ENCODE results near the gene ZNF655.

DNA sequence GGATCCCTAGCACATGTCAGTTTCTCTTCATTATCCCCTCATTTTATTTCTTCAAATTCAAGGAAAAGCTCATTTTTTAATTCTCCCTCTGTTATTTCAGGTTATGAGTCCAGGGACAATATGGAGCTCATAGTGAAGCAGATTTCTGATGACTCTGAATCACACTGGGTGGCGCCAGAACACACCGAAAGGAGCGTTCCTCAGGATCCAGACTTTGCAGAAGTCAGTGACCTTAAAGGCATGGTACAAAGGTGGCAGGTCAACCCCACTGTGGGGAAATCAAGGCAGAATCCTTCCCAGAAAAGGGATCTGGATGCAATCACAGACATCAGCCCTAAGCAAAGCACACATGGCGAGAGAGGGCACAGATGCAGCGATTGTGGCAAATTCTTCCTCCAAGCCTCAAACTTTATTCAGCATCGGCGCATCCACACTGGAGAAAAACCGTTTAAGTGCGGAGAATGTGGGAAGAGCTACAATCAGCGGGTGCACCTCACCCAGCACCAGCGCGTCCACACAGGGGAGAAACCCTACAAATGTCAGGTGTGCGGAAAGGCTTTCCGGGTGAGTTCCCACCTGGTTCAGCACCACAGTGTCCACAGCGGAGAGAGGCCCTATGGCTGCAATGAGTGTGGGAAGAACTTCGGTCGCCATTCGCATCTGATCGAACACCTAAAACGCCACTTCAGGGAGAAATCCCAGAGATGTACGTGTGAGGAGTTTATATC is 32.6 kb upstream of the ZNF655 start:
- TF ChIP-seq, protein P1, sequence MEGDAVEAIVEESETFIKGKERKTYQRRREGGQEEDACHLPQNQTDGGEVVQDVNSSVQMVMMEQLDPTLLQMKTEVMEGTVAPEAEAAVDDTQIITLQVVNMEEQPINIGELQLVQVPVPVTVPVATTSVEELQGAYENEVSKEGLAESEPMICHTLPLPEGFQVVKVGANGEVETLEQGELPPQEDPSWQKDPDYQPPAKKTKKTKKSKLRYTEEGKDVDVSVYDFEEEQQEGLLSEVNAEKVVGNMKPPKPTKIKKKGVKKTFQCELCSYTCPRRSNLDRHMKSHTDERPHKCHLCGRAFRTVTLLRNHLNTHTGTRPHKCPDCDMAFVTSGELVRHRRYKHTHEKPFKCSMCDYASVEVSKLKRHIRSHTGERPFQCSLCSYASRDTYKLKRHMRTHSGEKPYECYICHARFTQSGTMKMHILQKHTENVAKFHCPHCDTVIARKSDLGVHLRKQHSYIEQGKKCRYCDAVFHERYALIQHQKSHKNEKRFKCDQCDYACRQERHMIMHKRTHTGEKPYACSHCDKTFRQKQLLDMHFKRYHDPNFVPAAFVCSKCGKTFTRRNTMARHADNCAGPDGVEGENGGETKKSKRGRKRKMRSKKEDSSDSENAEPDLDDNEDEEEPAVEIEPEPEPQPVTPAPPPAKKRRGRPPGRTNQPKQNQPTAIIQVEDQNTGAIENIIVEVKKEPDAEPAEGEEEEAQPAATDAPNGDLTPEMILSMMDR (IDR thresholded peaks at IDR 0.05; ENCODE audit: low read depth, low read length), result peak; percentile 63
- no peak for TF ChIP-seq POLR2A (IDR thresholded peaks at IDR 0.05; ENCODE audit: extremely low read depth, insufficient read length)
